ENCODE results near the gene FDCSP. TPM values are rescaled to one million over a fixed set of nuclear protein-coding genes. Genes with fewer than 3 reads are reported as not detected.

The FDCSP gene
- total RNA-seq, 1 experiment from 2014 or later: not detected

GRCh38 chr4:70269674-70270073 is 43.8 kb downstream of the FDCSP start:
- no peak overlapping the region for H4K8ac ChIP-seq (replicated peaks; ENCODE audit: insufficient read length, low read depth, low read length)
- H3K4me1 ChIP-seq (ENCODE audit: insufficient read depth, low read length): no peaks in the 10 kb centered on the region
- DNase-seq: no peak
- Mint-ChIP-seq H3K4me1 (peaks cover 3% of the 10 kb centered on the region in 2 experiments; a peak in 2 of 4 replicates), H3K27me3 (ENCODE audit: low read depth) (no peaks in the 10 kb centered on the region), H3K4me3 (no peak overlapping the region), H3K27ac (no peak overlapping the region), H3K36me3 (ENCODE audit: insufficient read depth in 1 of 3, low read depth in 3 of 3) (no peaks in the 10 kb centered on the region; a peak in 1 of 7 replicates), H3K9me3 (no peaks in the 10 kb centered on the region)
- no peak overlapping the region for H3K14ac ChIP-seq (ENCODE audit: insufficient read depth, low read length)
- no peaks in the 10 kb centered on the region for H4K20me1 ChIP-seq (ENCODE audit: control insufficient read depth, insufficient read depth, insufficient read length)
- H2BK120ac ChIP-seq (ENCODE audit: low read depth, low read length, poor library complexity, severe bottlenecking): no peak overlapping the region
- H2BK20ac ChIP-seq (ENCODE audit: low read depth, low read length, poor library complexity, severe bottlenecking): no peak overlapping the region
- no peak overlapping the region for H3K4me2 ChIP-seq (ENCODE audit: insufficient read depth, insufficient read length, low read length)
- no peak overlapping the region for H2AFZ ChIP-seq (ENCODE audit: low read length)
- H3T11ph ChIP-seq (ENCODE audit: low read length): no peak overlapping the region
- no peak overlapping the region for H3K23ac ChIP-seq (ENCODE audit: insufficient read length, low read depth, low read length)
- no peaks in the 10 kb centered on the region for H3K27me3 ChIP-seq (ENCODE audit: insufficient read depth, low read length)
- H2BK12ac ChIP-seq (ENCODE audit: insufficient read length, low read depth, low read length): no peak overlapping the region
- H3K4ac ChIP-seq (ENCODE audit: low read depth, low read length): no peak overlapping the region
- no peaks in the 10 kb centered on the region for H3K79me1 ChIP-seq (ENCODE audit: insufficient read depth, low read depth, low read length, poor library complexity, severe bottlenecking)
- H2AK5ac ChIP-seq (ENCODE audit: insufficient read length, low read length): no peak overlapping the region
- TF ChIP-seq CTCF (conservative IDR thresholded peaks at IDR 0.05): peak; percentile 54
- H3K56ac ChIP-seq (ENCODE audit: insufficient read length, low read depth, low read length): no peak overlapping the region
- no peaks in the 10 kb centered on the region for H3K79me2 ChIP-seq (ENCODE audit: insufficient read depth, low read length)
- H3K9ac ChIP-seq (ENCODE audit: extremely low read depth, insufficient read length, low read length): no peak overlapping the region
- no peak overlapping the region for H2BK15ac ChIP-seq (ENCODE audit: low read depth, low read length)
- no peak overlapping the region for H3K27ac ChIP-seq (ENCODE audit: insufficient read length, low read depth, low read length)
- no CpG with 5 or more reads among the region's 1 CpG for WGBS (ENCODE audit: extremely low coverage, insufficient read length, low lambda C conversion rate)
- no peak overlapping the region for H3K18ac ChIP-seq (ENCODE audit: insufficient read length, low read depth, low read length)
- no peak overlapping the region for H2BK5ac ChIP-seq (ENCODE audit: insufficient read length, low read length)
- H3K23me2 ChIP-seq (ENCODE audit: insufficient read length, low read depth, low read length, poor library complexity, severe bottlenecking): no peaks in the 10 kb centered on the region
- H4K91ac ChIP-seq (ENCODE audit: insufficient read length, low read depth, low read length): no peak overlapping the region
- no peak overlapping the region for H4K5ac ChIP-seq (ENCODE audit: insufficient read length, low read depth, low read length)
- no peaks in the 10 kb centered on the region for H3K9me3 ChIP-seq (ENCODE audit: control insufficient read depth, low read depth, low read length)

Data from H9 (cell line).